Fibroblast of lung (primary cell): ENCODE data around the gene DNASE1.

Experiments
- EZH2 ChIP-seq: IDR thresholded peaks from 2 replicates; pipeline ENCODE4 v1.5.1; 2012; ENCODE audit warnings: low read length, control low read depth, mild to moderate bottlenecking; ENCODE audit errors: missing control alignments
- TF ChIP-seq, protein P1 (sequence below), 2 donors: IDR thresholded peaks in 1 of 2; conservative IDR thresholded peaks in 1 of 2; 1 replicate in 1 of 2; 2 replicates in 1 of 2; pipeline ENCODE4 v1.5.1; 2011 to 2012; ENCODE audit warnings: low read length in 2 of 2, control low read depth in 1 of 2, inconsistent platforms in 1 of 2, low read depth in 1 of 2, mild to moderate bottlenecking in 1 of 2

- TF ChIP-seq, protein P1, sequence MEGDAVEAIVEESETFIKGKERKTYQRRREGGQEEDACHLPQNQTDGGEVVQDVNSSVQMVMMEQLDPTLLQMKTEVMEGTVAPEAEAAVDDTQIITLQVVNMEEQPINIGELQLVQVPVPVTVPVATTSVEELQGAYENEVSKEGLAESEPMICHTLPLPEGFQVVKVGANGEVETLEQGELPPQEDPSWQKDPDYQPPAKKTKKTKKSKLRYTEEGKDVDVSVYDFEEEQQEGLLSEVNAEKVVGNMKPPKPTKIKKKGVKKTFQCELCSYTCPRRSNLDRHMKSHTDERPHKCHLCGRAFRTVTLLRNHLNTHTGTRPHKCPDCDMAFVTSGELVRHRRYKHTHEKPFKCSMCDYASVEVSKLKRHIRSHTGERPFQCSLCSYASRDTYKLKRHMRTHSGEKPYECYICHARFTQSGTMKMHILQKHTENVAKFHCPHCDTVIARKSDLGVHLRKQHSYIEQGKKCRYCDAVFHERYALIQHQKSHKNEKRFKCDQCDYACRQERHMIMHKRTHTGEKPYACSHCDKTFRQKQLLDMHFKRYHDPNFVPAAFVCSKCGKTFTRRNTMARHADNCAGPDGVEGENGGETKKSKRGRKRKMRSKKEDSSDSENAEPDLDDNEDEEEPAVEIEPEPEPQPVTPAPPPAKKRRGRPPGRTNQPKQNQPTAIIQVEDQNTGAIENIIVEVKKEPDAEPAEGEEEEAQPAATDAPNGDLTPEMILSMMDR (conservative IDR thresholded peaks at IDR 0.05 in 1 of 2, IDR thresholded peaks at IDR 0.05 in 1 of 2; ENCODE audit: low read depth in 1 of 2, low read length in 2 of 2), result no peak
- no peak for TF ChIP-seq EZH2
Observed at GRCh38 chr16:3638916-3639644, 15.4 kb upstream of the DNASE1 start.
